H1 (cell line): Measurements from ENCODE around the gene EXOC6. TPM values are rescaled to one million over a fixed set of nuclear protein-coding genes. Genes with fewer than 3 reads are reported as not detected.

ENCODE experiments used
- CTCF ChIA-PET: fragments of 300-600 bp; sonication (Branson Sonifier 250); formaldehyde crosslinking; loops from one replicate; lab custom pipeline; 2021; ENCODE audit not compliant: partially characterized antibody; lab: Charles Lee
- POLR2A ChIA-PET: fragments of 300-600 bp; sonication (Branson Sonifier 250); formaldehyde crosslinking; loops from one replicate; lab custom pipeline; 2021; ENCODE audit warnings: inconsistent platforms; ENCODE audit not compliant: partially characterized antibody; lab: Charles Lee
- DNase-seq, 2 experiments: peaks; one replicate each; pipeline versions ENCODE4 v3.0.0 to v3.0.0-alpha.2; 2010 to 2022; ENCODE audit warnings: low spot score in 2 of 2, low read depth in 1 of 2, mixed read lengths in 1 of 2
- FAIRE-seq: peaks from 2 replicates; lab custom pipeline; 2011; peaks lifted over from hg19 to GRCh38; lab: Jason Lieb, UNC
- H2AFZ ChIP-seq: 2 replicates; pipeline ENCODE4 v1.8.1; 2012; ENCODE audit warnings: low read length, inconsistent platforms
- H2AK5ac ChIP-seq: 2 replicates; pipeline ENCODE4 v1.6.1; 2013; ENCODE audit warnings: low read depth, low read length
- H2BK120ac ChIP-seq: replicated peaks from 2 replicates; pipeline ENCODE3; 2013; ENCODE audit warnings: low read depth, low read length, inconsistent platforms
- H2BK12ac ChIP-seq: 2 replicates; pipeline ENCODE4 v1.6.1; 2013; ENCODE audit warnings: low read depth, low read length
- H2BK15ac ChIP-seq: 2 replicates; pipeline ENCODE4 v1.6.1; 2013; ENCODE audit warnings: low read length
- H2BK20ac ChIP-seq: 2 replicates; pipeline ENCODE4 v1.6.1; 2013; ENCODE audit warnings: low read length
- H2BK5ac ChIP-seq: 2 replicates; pipeline ENCODE4 v1.6.1; 2013; ENCODE audit warnings: low read depth, low read length
- H3K14ac ChIP-seq: 2 replicates; pipeline ENCODE4 v1.6.1; 2013; ENCODE audit warnings: inconsistent platforms; ENCODE audit not compliant: insufficient read length
- H3K18ac ChIP-seq: 2 replicates; pipeline ENCODE4 v1.6.1; 2013; ENCODE audit warnings: low read length; ENCODE audit errors: extremely low read depth
- H3K23ac ChIP-seq: 2 replicates; pipeline ENCODE4 v1.6.1; 2013; ENCODE audit warnings: inconsistent platforms; ENCODE audit not compliant: insufficient read length
- H3K23me2 ChIP-seq: 2 replicates; pipeline ENCODE4 v1.6.1; 2013; ENCODE audit warnings: low read depth, low read length
- H3K27ac ChIP-seq: 2 replicates; pipeline ENCODE4 v1.6.1; 2011; ENCODE audit warnings: low read depth, low read length, inconsistent platforms
- H3K27me3 ChIP-seq, 4 experiments: replicated peaks in 1 of 4; 1 replicate in 1 of 4; 2 replicates in 3 of 4; pipeline versions ENCODE4 v1.6.1 to v1.8.1; 2011 to 2013; ENCODE audit warnings: low read length in 3 of 4, mild to moderate bottlenecking in 3 of 4, inconsistent platforms in 2 of 4, mixed read lengths in 2 of 4, moderate library complexity in 1 of 4; ENCODE audit not compliant: control insufficient read depth in 3 of 4, insufficient read depth in 3 of 4; ENCODE audit errors: extremely low read depth in 1 of 4
- H3K36me3 ChIP-seq, 4 experiments: 2 replicates each; pipeline versions ENCODE4 v1.6.1 to v1.8.1; 2011 to 2013; ENCODE audit warnings: mild to moderate bottlenecking in 4 of 4, low read length in 3 of 4, moderate library complexity in 2 of 4, control low read depth in 1 of 4, inconsistent platforms in 1 of 4; ENCODE audit not compliant: insufficient read depth in 4 of 4, control insufficient read depth in 2 of 4
- H3K4ac ChIP-seq: replicated peaks from 2 replicates; pipeline ENCODE3; 2013; ENCODE audit warnings: low read length, low read depth, mixed read lengths, inconsistent platforms; ENCODE audit not compliant: insufficient read length
- H3K4me1 ChIP-seq, 4 experiments: replicated peaks in 1 of 4; 1 replicate in 1 of 4; 2 replicates in 3 of 4; pipeline versions ENCODE4 v1.6.1 to v1.8.1; 2011 to 2013; ENCODE audit warnings: low read length in 3 of 4, inconsistent platforms in 2 of 4, mixed read lengths in 1 of 4; ENCODE audit not compliant: insufficient read depth in 4 of 4, control insufficient read depth in 3 of 4
- H3K4me2 ChIP-seq, 2 experiments: 2 replicates each; pipeline versions ENCODE4 v1.6.1 to v1.8.1; 2011 to 2013; ENCODE audit warnings: low read depth in 2 of 2, low read length in 2 of 2, control low read depth in 1 of 2, inconsistent platforms in 1 of 2, mild to moderate bottlenecking in 1 of 2; ENCODE audit not compliant: insufficient read depth in 1 of 2
- H3K4me3 ChIP-seq, 4 experiments: fragments of 200-600, 300-600 bp in 1 of 4; sonication (generic), shearing (Covaris generic), sonication (Bioruptor Twin) in 1 of 4; 2 replicates each; pipeline versions ENCODE4 v1.5.1 to v1.8.1; 2011 to 2016; ENCODE audit warnings: low read length in 4 of 4, low read depth in 3 of 4, control low read depth in 2 of 4, inconsistent platforms in 2 of 4, mild to moderate bottlenecking in 2 of 4, mixed read lengths in 1 of 4, moderate library complexity in 1 of 4; ENCODE audit not compliant: insufficient read depth in 2 of 4; ENCODE audit errors: extremely low read depth in 1 of 4
- H3K56ac ChIP-seq: replicated peaks from 2 replicates; pipeline ENCODE3; 2013; ENCODE audit warnings: low read depth, mild to moderate bottlenecking, mixed read lengths, low read length, inconsistent platforms; ENCODE audit not compliant: insufficient read length
- H3K79me1 ChIP-seq: 2 replicates; pipeline ENCODE4 v1.6.1; 2013; ENCODE audit warnings: low read depth, low read length, control low read depth
- H3K79me2 ChIP-seq, 2 experiments: 2 replicates each; pipeline versions ENCODE4 v1.6.1 to v1.8.1; 2012 to 2013; ENCODE audit warnings: low read length in 2 of 2, mild to moderate bottlenecking in 2 of 2, inconsistent platforms in 1 of 2; ENCODE audit not compliant: insufficient read depth in 2 of 2, control insufficient read depth in 1 of 2
- H3K9ac ChIP-seq, 4 experiments: replicated peaks in 1 of 4; 1 replicate in 1 of 4; 2 replicates in 3 of 4; pipeline versions ENCODE4 v1.6.1 to v1.8.1; 2011 to 2013; ENCODE audit warnings: low read depth in 3 of 4, low read length in 3 of 4, control low read depth in 2 of 4, mild to moderate bottlenecking in 2 of 4, moderate library complexity in 2 of 4, inconsistent platforms in 1 of 4; ENCODE audit errors: extremely low read depth in 1 of 4
- H3K9me3 ChIP-seq, 2 experiments: 2 replicates each; pipeline versions ENCODE4 v1.6.1 to v1.8.1; 2012 to 2013; ENCODE audit warnings: mild to moderate bottlenecking in 2 of 2, moderate library complexity in 2 of 2, control low read depth in 1 of 2, inconsistent platforms in 1 of 2, low read depth in 1 of 2, low read length in 1 of 2, mixed read lengths in 1 of 2; ENCODE audit not compliant: insufficient read depth in 2 of 2
- H4K20me1 ChIP-seq, 2 experiments: replicated peaks in 1 of 2; 2 replicates each; pipeline versions ENCODE3 to v1.8.1; 2011 to 2013; ENCODE audit warnings: inconsistent platforms in 2 of 2, low read length in 2 of 2, mild to moderate bottlenecking in 1 of 2; ENCODE audit not compliant: insufficient read depth in 2 of 2, control insufficient read depth in 1 of 2
- H4K5ac ChIP-seq: 2 replicates; pipeline ENCODE4 v1.6.1; 2013; ENCODE audit warnings: low read length, low read depth, mixed read lengths, inconsistent platforms; ENCODE audit not compliant: insufficient read length
- H4K8ac ChIP-seq: 2 replicates; pipeline ENCODE4 v1.8.0; 2013; ENCODE audit warnings: mild to moderate bottlenecking, moderate library complexity, low read length, inconsistent platforms; ENCODE audit not compliant: insufficient read depth; ENCODE audit errors: extremely low read depth
- H4K91ac ChIP-seq: replicated peaks from 2 replicates; pipeline ENCODE3; 2013; ENCODE audit warnings: low read length, mixed read lengths, inconsistent platforms; ENCODE audit not compliant: insufficient read length
- CHD1 ChIP-seq: IDR thresholded peaks from 2 replicates; pipeline ENCODE4 v1.6.1; 2012; ENCODE audit warnings: low read depth, low read length, improper control_type of control experiment
- CREB1 ChIP-seq: IDR thresholded peaks from 2 replicates; pipeline ENCODE4 v1.6.1; 2012; ENCODE audit warnings: inconsistent platforms
- WGBS, 2 experiments: shearing (Covaris generic) in 1 of 2; methylation state at CpG; one replicate each; pipeline versions ENCODE4 v1.1.6 to v1.1.7; 2013 to 2015; ENCODE audit warnings: low lambda C conversion rate in 2 of 2, mixed read lengths in 2 of 2, inconsistent platforms in 1 of 2, low coverage in 1 of 2, missing lambda C conversion rate in 1 of 2; ENCODE audit not compliant: insufficient replicate concordance in 2 of 2, insufficient coverage in 1 of 2, insufficient read length in 1 of 2; ENCODE audit errors: extremely low coverage in 1 of 2, missing lambda C conversion rate in 1 of 2; 5-methylcytosine and 5-hydroxymethylcytosine counted together
- polyA plus RNA-seq, 7 experiments: library from polyadenylated mRNA; depleted of rRNA in 3 of 7; stranded (reverse) in 5 of 7; unstranded in 2 of 7; fragments of >200 nt in 5 of 7; fragments of 200-250 nt in 2 of 7; gene quantifications; 1 replicate in 5 of 7; 2 replicates in 1 of 7; 4 replicates in 1 of 7; pipeline versions ENCODE4 v1.2.1 to v1.2.3, GENCODE V29; 2011 to 2013; ENCODE audit warnings: missing spikeins in 2 of 7, mixed read lengths in 2 of 7
- total RNA-seq: library from RNA; stranded (reverse); fragmentation: NEBNext Ultra II Directional; extraction: Animal tissue kit (Norgen Biotek cat#: 25700); gene quantifications from 2 replicates; pipeline ENCODE4 v1.2.1, GENCODE V29; 2021

The EXOC6 gene
- total and polyA plus RNA-seq, 2 of the 8 experiments (the other 6 are each of a cell fraction or from before 2014, with no cell fraction given), result 1.7 to 4.5 TPM

GRCh38 chr10:92816091-92816531 lies 32.2 kb upstream of the EXOC6 start:
- Histone ChIP-seq H3K9me3 (no peaks in the 10 kb centered on the region), H3K9ac (no peak overlapping the region), H3K79me2 (no peaks in the 10 kb centered on the region), H2BK5ac (no peak overlapping the region), H4K91ac (no peak overlapping the region), H3K4me1 (no peaks in the 10 kb centered on the region), H4K20me1 (no peaks in the 10 kb centered on the region), H2BK15ac (no peak overlapping the region), H3K4me2 (no peak overlapping the region)
- CTCF ChIA-PET, result interaction anchor here (2.2 to 3.8 kb wide), 2 partner anchors 22 to 27 kb away, joined by 10 to 12 read pairs; no protein-coding TSS in a partner anchor
- TF ChIP-seq CHD1 (no peak), CREB1 (no peak)
- TF ChIP-seq, all 59 proteins: peak for 0
- no peaks in the 10 kb centered on the region for H3K27me3 ChIP-seq
- H3K23me2 ChIP-seq, result no peaks in the 10 kb centered on the region; the same call in 1 of the 2 replicates
- no peak overlapping the region for H4K8ac ChIP-seq
- H3K4me3 ChIP-seq, result no peak overlapping the region
- FAIRE-seq, result no peak
- no peak for DNase-seq
- H3K56ac ChIP-seq, result no peak overlapping the region
- H3K4ac ChIP-seq, result no peak overlapping the region
- H3K79me1 ChIP-seq, result no peaks in the 10 kb centered on the region
- no peak overlapping the region for H2AFZ ChIP-seq
- WGBS, 2 experiments, result 80% methylated on average over 1 of the region's 1 CpG; no CpG with 5 or more reads in 1 of the 2 experiments
- POLR2A ChIA-PET, result no interaction called here
- no peak overlapping the region for H2BK12ac ChIP-seq
- no peak overlapping the region for H3K14ac ChIP-seq
- H4K5ac ChIP-seq, result no peak overlapping the region
- no peak overlapping the region for H3K23ac ChIP-seq
- H3K27ac ChIP-seq, result no peak overlapping the region
- H3K18ac ChIP-seq, result no peak overlapping the region
- no peak overlapping the region for H2BK20ac ChIP-seq
- no peak overlapping the region for H2AK5ac ChIP-seq
- no peaks in the 10 kb centered on the region for H3K36me3 ChIP-seq
- no peak overlapping the region for H2BK120ac ChIP-seq
